ENCODE data around the gene KDM3A.

Gene KDM3A

DNA sequence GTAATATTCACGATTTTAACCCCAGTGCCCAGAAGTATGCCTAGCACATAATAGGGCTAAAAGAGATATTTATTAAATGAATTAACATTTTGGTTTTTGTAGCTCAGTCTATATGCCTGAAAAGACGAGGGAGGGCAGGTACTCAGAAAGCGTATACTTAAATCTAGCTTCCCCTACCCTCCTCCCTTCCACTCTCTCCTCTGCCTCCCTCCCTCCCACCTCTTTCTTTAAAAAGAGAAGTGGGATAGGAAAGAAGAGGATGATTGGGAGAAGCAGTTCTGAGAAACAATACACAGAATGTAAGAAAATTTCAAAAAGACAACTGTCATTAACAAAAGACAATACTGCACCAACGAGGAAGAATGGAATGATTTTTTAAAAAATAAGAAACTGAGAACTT is 82.3 kb downstream of the KDM3A start:
- no peak for DNase-seq

DNA sequence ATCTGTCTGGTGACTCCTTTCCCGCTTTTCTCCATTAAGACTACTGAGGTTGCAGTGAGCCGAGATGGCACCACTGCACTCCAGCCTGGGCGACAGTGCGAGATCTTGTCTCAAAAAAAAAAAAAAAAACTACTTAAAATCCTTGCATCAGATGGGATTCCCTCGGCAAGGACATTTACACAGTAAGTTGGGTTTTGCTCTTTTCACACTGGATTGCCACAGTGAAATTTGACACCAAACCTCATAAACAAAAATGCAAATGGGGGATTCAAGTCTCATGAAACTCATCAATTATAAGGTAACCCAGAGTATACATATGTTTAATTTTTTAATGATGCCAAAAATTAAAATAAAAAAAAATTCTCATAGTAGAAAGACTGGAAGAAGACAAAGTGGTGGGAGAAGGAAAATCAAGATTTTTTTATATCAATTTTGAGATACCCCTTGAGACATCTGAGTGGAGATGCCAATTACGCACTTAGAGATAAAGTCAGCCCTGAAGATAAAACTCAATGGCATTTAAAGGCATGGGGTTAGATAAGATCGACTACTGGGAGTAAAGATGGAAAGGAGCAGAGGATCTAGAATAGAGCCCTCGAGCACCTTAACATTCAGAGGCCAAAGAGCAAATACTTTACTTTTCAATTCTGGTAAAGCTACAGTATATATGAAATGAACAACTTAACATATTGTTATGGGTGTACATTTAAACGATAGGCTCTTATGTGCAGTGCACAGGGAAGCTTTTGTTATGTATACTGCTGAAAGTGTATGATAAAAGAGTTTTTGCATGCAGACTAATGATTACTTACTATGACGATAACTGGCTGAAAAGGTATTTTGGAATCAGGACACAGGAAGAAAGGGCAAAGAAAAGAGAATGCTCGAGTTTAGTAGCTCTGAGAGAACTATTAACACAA is 84.5 kb downstream of the KDM3A start:
- DNase-seq: no peak

GRCh38 chr2:86533589-86533988 is 92.4 kb downstream of the KDM3A start:
- no peak for DNase-seq

DNA sequence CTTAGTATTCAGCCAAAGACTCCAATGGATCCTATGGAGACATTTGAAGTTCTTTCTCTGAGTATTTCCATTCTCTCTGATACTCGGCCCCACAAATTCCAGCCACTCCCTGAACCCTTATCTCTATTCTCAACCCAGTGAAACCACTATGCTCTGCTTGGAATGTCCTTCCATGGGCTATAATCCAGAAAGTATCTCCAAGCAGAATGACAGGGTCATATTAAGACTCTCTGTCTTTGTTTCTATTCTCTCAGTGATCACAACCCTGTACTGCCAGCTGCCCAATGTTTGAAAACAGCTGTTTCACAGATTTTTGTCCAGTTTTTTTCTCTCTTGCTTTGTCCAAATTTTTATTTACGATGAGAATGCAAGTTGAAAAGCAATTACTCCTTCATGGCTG is 100.2 kb downstream of the KDM3A start:
- DNase-seq: no peak
